Stimulated activated CD8-positive, alpha-beta memory T cell treated with anti-CD3 and anti-CD28 coated beads, Interleukin-2, amount 100 ng/mL, for 1 hour (primary cell): ENCODE measurements around the gene TGFBR3.

Experiments
- DNase-seq, 2 donors: peaks; one replicate each; pipeline ENCODE4 v3.0.0-alpha.2; 2020; ENCODE audit warnings: low read depth in 2 of 2

TGFBR3 gene

DNA sequence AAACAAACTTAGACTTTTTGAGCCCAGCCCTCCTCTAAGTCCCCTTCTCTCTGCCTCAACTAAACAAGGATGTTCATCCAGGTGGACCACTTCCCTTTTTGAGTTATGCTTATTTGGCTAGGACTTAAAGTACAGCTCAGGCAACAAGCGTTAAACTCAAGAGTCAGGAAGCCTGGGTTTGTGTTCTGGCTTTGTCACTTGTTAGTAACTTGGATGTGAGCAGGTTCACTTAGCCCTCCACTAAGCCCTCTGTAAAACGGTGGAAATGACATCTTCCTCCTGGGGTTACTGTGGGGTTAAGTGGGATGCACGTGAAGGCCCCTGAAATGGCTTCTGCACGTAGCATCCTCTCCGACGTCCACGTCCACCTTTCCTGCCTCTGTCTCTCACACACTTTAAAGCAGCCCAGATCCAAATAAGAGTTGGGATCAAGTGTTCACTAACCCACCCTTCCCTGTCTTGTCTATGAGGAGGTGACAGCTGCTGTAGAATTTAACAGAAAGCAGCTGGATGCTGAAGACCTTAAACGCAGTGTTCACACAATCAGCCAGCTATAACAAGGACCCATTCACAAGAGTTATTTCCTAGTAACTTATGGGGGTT is 152.7 kb downstream of the TGFBR3 start:
- DNase-seq, result no peak

DNA sequence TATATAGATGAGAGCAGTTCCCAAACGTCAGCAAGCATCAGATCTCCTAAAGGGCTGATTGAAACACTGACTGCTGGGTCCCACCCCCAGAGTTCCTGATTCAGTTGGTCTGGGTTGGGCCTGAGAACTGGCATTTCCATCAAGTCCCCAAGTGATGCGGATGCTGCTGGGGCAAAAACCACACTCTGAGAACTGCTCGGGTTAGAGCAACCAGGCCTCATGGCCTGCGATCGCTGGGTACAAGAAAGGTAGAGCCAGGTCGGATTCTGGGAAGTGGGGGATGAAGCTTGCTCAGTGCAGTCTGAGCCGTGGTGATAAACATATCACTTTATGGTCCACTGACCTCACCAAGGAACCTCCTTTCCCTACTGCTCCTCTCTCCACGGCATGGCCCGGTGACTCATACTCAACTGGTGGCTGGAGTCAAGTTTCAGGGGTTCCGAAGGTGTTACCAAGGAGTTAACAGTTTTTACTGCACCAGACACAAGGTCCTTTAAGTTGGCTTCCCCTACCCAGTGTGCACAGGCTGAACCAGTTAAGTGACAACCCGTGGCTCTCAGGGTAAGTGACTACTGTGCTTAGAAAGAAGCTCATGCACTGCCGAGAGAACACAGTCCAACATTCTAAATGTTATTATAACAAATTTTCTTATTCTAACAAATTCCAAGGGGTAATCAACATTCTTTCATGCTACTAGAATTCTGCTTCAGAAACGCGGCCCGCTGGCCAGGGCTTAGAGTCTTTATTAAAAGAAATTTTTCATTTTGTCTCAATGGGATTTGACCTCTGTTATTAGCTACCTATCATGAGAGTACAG is 153.5 kb downstream of the TGFBR3 start:
- no peak for DNase-seq

- peak in 1 of 2 donors; percentile 14 for DNase-seq
Measured at GRCh38 chr1:91731815-91732214, 154.1 kb downstream of the TGFBR3 start.

DNA sequence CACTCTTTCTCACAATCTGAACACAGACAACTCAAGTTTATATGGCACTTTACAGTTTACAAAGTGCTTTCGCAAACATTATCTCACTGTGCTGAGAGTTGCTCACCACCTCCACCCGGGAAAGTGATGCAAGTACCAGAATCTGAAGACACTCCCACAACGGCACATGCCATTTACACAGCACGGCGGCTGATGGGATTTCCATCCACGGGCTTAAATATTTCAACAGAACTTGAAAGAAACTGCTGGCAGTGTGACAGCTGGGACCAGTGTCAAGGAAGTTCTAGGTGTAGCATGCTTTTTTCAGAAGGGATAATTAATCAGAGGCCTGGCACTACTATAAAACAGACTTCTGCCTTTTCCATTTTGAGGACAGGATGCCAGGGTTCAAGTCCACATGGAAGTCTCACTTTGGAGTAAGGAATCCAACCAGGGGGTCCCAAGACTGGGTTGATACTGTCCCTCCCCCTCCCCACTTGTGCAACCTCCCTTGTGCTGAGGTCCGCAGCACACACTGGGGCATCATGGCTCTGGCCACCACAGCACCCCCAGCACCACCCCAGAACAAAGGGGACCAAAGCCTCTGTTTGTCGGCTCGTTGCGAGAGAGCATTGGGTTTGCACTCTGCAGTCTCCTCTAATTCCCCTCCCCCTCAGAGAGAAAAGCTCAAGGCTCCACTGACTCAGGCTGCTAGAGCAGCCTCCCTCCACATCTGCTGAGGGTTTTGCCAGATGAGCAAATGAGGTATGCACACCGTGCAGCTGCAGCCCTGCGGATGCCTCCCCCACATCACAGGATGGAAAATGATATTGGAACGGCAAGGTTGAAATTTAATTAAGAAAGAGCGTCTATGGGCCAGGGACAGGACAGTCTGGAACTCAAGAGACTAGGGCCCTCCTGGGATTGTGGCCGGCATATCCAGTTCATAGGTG is 154.9 kb downstream of the TGFBR3 start:
- DNase-seq, result no peak

DNA sequence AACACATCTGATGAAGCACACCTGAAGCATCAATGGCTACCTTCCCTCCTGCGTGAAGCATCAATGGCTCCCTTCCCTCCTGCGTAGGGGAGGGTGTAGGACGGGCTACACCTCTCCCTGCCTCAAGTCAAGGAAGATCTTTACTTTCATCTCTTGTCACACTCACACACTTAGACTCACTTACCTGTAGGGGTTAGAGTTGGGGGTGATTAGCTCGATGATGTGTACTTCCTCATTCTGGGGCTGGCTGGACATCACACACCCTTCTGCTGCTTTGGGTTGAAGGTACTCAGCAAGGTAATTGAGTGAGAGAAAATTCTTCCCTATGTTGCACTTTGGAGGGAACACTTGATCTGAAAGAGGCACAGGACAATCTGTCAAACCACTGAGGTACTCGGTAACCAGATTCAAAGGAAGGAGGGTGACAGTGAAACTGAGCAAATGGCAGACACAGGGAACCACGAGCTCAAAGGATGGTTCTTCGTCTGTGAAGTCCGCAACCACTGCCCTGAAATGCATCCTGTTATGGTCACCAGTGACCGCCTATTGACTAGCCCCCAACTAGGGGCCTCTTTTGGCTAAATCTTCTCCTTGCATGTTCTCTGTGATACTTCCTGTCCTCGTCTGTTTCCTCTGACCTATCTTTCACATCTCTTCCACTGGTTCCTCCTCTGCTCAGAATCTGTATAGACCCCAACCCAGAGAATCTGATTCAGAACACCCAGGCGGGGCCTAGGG is 156.2 kb downstream of the TGFBR3 start:
- no peak for DNase-seq

DNA sequence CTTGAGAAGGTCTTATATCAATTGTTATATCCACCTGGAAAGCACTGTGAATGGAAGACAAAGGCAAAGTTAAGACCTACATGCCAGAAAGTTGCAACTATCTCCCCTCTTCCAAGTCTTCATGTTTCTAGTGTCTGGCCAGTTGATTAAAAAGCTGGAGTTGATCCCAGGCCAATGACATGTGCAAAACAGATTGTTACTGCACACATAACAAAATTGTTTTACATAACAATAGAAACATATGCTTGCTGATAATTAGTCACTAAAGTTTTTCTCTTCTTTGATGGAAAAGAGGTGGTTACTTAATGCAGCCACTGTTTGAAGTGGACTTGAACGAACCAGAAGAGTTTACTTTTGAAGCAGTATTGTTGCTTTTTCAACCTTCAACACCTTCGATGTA is 158.2 kb downstream of the TGFBR3 start:
- no peak for DNase-seq

DNA sequence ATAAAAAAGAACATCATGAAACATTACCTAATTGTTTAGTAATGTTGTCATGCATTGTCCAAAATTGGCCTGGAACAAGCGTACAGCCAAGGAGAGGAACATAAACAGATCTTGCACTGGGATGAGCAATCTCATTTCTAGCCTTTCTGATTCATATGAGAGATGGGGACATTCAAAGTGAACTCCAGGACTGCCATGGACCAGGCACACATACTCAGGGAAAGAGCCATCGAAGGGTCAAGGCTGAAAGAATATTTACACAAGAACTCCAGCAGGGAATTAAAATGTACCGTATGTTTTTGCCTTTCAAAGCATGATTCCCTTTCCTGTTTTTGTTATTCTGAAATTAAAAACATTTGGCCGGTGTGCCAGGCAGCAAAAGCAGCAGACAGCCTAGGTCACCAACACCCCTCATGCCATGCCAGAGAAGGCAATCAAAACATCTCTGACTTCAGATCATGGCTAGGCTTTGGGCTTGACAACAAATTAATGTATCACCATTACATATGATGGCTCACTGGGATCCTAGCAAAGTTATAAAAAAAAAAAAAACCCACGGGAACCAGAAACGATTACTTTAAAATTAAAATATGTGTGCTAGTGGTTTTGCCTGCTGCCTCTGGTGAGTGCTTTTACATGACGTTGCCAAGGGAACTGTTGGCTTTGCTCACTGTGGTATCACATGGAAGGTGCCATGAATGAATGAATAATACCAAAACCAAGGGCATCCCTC is 159.8 kb downstream of the TGFBR3 start:
- no peak for DNase-seq

- no peak for DNase-seq
Measured at GRCh38 chr1:91725618-91725988, 160.3 kb downstream of the TGFBR3 start.

- DNase-seq, result no peak
Measured at GRCh38 chr1:91724644-91725043, 161.3 kb downstream of the TGFBR3 start.

- no peak for DNase-seq
Measured at GRCh38 chr1:91724231-91724630, 161.7 kb downstream of the TGFBR3 start.

DNA sequence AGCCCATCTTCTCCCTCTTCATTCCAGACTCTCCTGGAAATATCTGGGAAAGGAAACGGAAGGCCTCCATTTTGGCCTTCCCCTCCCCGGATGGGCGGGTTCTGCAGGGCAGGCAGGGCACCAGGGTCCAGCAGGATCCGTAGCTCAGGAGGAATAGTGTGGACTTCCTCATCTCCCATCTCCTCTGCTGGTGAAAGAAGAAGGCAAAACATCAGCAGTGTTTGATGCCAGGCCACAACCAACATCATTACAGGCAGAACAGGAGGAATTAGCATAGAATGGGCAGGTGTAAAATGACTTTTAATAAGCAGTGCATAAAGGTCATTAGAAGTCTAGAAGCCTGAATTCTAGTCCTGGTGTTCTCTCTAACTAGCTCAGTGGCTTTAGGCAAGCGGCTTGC is 165.9 kb downstream of the TGFBR3 start:
- no peak for DNase-seq

- DNase-seq, result no peak
Measured at GRCh38 chr1:91718877-91719276, 167.1 kb downstream of the TGFBR3 start.

DNA sequence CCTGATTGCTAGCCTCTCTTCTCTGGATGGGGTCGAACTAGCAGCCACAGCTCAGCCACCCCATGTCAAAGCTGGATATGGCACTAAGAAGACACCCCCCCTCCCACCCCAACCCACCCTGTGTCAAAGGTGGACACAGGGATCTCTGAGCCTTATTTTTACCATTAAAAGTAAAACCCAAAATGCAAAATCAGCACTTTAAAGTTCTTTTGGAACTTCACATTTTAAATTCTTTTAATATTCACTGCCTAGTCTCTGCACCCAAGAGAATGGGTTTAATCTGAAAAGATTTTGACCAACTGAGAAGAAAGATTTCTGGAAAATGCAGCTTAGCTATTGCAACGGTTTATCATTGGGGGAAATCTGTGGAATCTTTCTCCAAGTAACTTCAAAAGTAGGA is 167.6 kb downstream of the TGFBR3 start:
- no peak for DNase-seq

DNA sequence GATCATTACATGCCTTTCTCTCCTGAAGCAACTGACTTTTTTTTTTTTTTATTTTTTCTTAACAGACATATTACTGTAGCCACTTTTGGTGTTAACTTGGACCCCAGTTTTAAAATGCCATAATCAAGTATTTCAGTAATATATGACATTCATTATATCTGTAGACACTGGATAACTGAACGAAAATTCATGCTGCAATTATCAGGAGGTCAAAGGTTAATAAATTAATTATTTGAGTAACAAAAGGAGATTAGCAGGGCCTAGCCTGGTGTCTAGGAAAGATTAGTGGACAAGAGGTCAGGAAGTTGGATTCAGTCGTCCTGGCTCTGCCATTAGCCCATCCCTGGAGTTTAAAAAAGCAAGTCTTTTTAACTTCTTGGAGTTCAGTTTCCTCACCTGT is 168.1 kb downstream of the TGFBR3 start:
- no peak for DNase-seq

GRCh38 chr1:91716339-91716738 is 169.6 kb downstream of the TGFBR3 start:
- no peak for DNase-seq

- DNase-seq, result no peak
Measured at GRCh38 chr1:91715416-91716000, 170.4 kb downstream of the TGFBR3 start.

DNA sequence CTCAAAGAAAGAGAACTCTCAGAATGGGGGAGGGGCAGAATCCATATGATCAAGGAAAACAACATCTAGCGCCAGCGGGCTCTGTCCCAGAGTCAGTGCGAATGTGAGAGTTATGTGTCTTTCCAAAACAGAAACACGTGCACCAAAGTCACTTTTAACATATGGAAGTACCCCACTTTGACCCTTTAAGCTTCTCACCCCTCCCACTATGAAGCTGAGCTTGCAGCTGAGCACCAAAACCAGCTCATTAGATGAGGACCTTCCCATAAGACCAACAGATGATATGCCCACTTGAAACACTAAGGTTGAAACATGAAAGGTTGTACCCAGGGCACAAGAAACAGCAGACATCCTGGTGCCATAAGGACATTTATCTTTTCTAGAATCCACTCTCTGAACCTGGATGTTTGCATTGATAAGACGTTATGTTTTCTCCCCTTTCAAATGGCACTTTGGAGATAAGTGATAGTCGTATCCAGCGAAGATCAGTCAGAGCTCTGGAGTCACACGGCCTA is 171.0 kb downstream of the TGFBR3 start:
- no peak for DNase-seq

- DNase-seq, result peak in 1 of 2 donors; percentile 41
Measured at GRCh38 chr1:91712981-91713841, 172.7 kb downstream of the TGFBR3 start.

- no peak for DNase-seq
Measured at GRCh38 chr1:91712393-91712792, 173.6 kb downstream of the TGFBR3 start.
